Fibroblast of peridontal ligament (primary cell): ENCODE results near the gene KCNJ12.
"Not testable (repeated sequence)": the region's sequence is repeated elsewhere in the genome, so short reads cannot be mapped to it uniquely, and the experiment has no call there.

ENCODE experiments used
- DNase-seq: peaks from one replicate; pipeline ENCODE4 v3.0.0-alpha.2; 2010; ENCODE audit errors: extremely low read depth

The KCNJ12 gene

GRCh38 chr17:21422311-21423189 lies 46.4 kb downstream of the KCNJ12 start:
- not testable (repeated sequence) for DNase-seq

GRCh38 chr17:21423190-21423493 lies 47.0 kb downstream of the KCNJ12 start:
- DNase-seq, result not testable (repeated sequence)

- not testable (repeated sequence) for DNase-seq
Observed at GRCh38 chr17:21424697-21425096, 48.5 kb downstream of the KCNJ12 start.

GRCh38 chr17:21425321-21425720 lies 49.2 kb downstream of the KCNJ12 start:
- DNase-seq, result no peak

- DNase-seq, result no peak
Observed at GRCh38 chr17:21425736-21426135, 49.6 kb downstream of the KCNJ12 start.

GRCh38 chr17:21426246-21426645 lies 50.1 kb downstream of the KCNJ12 start:
- DNase-seq, result not testable (repeated sequence)

GRCh38 chr17:21426876-21427275 lies 50.7 kb downstream of the KCNJ12 start:
- DNase-seq, result not testable (repeated sequence)

GRCh38 chr17:21427727-21428126 lies 51.6 kb downstream of the KCNJ12 start:
- DNase-seq, result not testable (repeated sequence)

GRCh38 chr17:21428752-21429424 lies 52.7 kb downstream of the KCNJ12 start:
- not testable (repeated sequence) for DNase-seq

- DNase-seq, result peak; percentile 44
Observed at GRCh38 chr17:21429921-21430628, 53.9 kb downstream of the KCNJ12 start.

- not testable (repeated sequence) for DNase-seq
Observed at GRCh38 chr17:21433971-21434370, 57.8 kb downstream of the KCNJ12 start.

- not testable (repeated sequence) for DNase-seq
Observed at GRCh38 chr17:21434976-21435375, 58.8 kb downstream of the KCNJ12 start.

- not testable (repeated sequence) for DNase-seq
Observed at GRCh38 chr17:21436481-21436880, 60.3 kb downstream of the KCNJ12 start.

- DNase-seq, result not testable (repeated sequence)
Observed at GRCh38 chr17:21436883-21437836, 61.0 kb downstream of the KCNJ12 start.

- DNase-seq, result not testable (repeated sequence)
Observed at GRCh38 chr17:21438316-21439014, 62.3 kb downstream of the KCNJ12 start.

- DNase-seq, result not testable (repeated sequence)
Observed at GRCh38 chr17:21439015-21439336, 62.8 kb downstream of the KCNJ12 start.

- no peak for DNase-seq
Observed at GRCh38 chr17:21445091-21445650, 69.0 kb downstream of the KCNJ12 start.

GRCh38 chr17:21447552-21447951 lies 71.4 kb downstream of the KCNJ12 start:
- not testable (repeated sequence) for DNase-seq

- DNase-seq, result peak; percentile 8
Observed at GRCh38 chr17:21449891-21450290, 73.7 kb downstream of the KCNJ12 start.

- DNase-seq, result no peak
Observed at GRCh38 chr17:21451975-21452374, 75.8 kb downstream of the KCNJ12 start.
